GM18867 (cell line): ENCODE results near the gene GOLM1.

Source experiments
- ATAC-seq: cut with Tn5 transposase; IDR thresholded peaks from one replicate; pipeline ENCODE4 v1.9.1; 2021; ENCODE audit warnings: mild to moderate bottlenecking, moderate library complexity; ENCODE audit not compliant: unreplicated experiment

Gene GOLM1

GRCh38 chr9:86005253-86005775 lies 94.0 kb downstream of the GOLM1 start:
- ATAC-seq, result no peak

GRCh38 chr9:85995599-85995998 lies 103.8 kb downstream of the GOLM1 start:
- ATAC-seq, result no peak

- ATAC-seq, result no peak
Measured at GRCh38 chr9:85995097-85995496, 104.3 kb downstream of the GOLM1 start.

- ATAC-seq, result no peak
Measured at GRCh38 chr9:85994191-85994590, 105.2 kb downstream of the GOLM1 start.

GRCh38 chr9:85987236-85987635 lies 112.1 kb downstream of the GOLM1 start:
- no peak for ATAC-seq

- no peak for ATAC-seq
Measured at GRCh38 chr9:85984457-85984856, 114.9 kb downstream of the GOLM1 start.

GRCh38 chr9:85981369-85981768 lies 118.0 kb downstream of the GOLM1 start:
- ATAC-seq, result no peak

- no peak for ATAC-seq
Measured at GRCh38 chr9:85978496-85978895, 120.9 kb downstream of the GOLM1 start.
